Skin of body (tissue), 2 donors: ENCODE measurements around the gene ZZZ3. TPM values are rescaled to one million over a fixed set of nuclear protein-coding genes. Genes with fewer than 3 reads are reported as not detected.
"Not testable (repeated sequence)": the region's sequence is repeated elsewhere in the genome, so short reads cannot be mapped to it uniquely, and the experiment has no call there.

ENCODE experiments used
- DNase-seq: peaks from one replicate; lab custom pipeline; 2025; lab: John Stamatoyannopoulos, UW
- total RNA-seq: library from RNA; depleted of rRNA; stranded (reverse); fragments of >200 nt; gene quantifications from one replicate; pipeline ENCODE4 v1.2.3, GENCODE V29; 2014

Gene ZZZ3
- total RNA-seq, 1 donor from 2014 or later, result 80.3 TPM

- DNase-seq, result no peak
These were observed 10.6 kb downstream of the ZZZ3 start for GRCh38 chr1:77671836-77672235.

- no peak for DNase-seq
These were observed 12.1 kb downstream of the ZZZ3 start for GRCh38 chr1:77670330-77670729.

- DNase-seq, result no peak
These were observed 13.5 kb downstream of the ZZZ3 start for GRCh38 chr1:77668924-77669449.

GRCh38 chr1:77664939-77665516 lies 17.4 kb downstream of the ZZZ3 start:
- no peak for DNase-seq

GRCh38 chr1:77661696-77662095 lies 20.8 kb downstream of the ZZZ3 start:
- DNase-seq, result no peak

GRCh38 chr1:77659879-77660593 lies 22.4 kb downstream of the ZZZ3 start:
- DNase-seq, result no peak

- DNase-seq, result no peak
These were observed 24.2 kb downstream of the ZZZ3 start for GRCh38 chr1:77658271-77658670.

GRCh38 chr1:77655431-77655974 lies 27.0 kb downstream of the ZZZ3 start:
- DNase-seq, result no peak

- no peak for DNase-seq
These were observed 29.4 kb downstream of the ZZZ3 start for GRCh38 chr1:77652970-77653516.

GRCh38 chr1:77652268-77652667 lies 30.2 kb downstream of the ZZZ3 start:
- peak; percentile 94 for DNase-seq

GRCh38 chr1:77649127-77649526 lies 33.3 kb downstream of the ZZZ3 start:
- no peak for DNase-seq

GRCh38 chr1:77646224-77646623 lies 36.2 kb downstream of the ZZZ3 start:
- not testable (repeated sequence) for DNase-seq

- DNase-seq, result no peak
These were observed 39.0 kb downstream of the ZZZ3 start for GRCh38 chr1:77643456-77643855.

GRCh38 chr1:77642941-77643340 lies 39.5 kb downstream of the ZZZ3 start:
- DNase-seq, result no peak

- DNase-seq, result no peak
These were observed 40.3 kb downstream of the ZZZ3 start for GRCh38 chr1:77642196-77642595.

GRCh38 chr1:77639557-77640069 lies 42.8 kb downstream of the ZZZ3 start:
- no peak for DNase-seq

- no peak for DNase-seq
These were observed 43.4 kb downstream of the ZZZ3 start for GRCh38 chr1:77639056-77639455.

- DNase-seq, result no peak
These were observed 45.6 kb downstream of the ZZZ3 start for GRCh38 chr1:77636864-77637263.
